Brain pericyte (primary cell): ENCODE results near the gene AUH.
A peak's percentile ranks its signal among the peaks of the same experiment; 100 is the strongest.

Source experiments
- DNase-seq: peaks from one replicate; pipeline ENCODE4 v3.0.0-alpha.2; 2012; ENCODE audit warnings: low read depth, low spot score

AUH gene

GRCh38 chr9:91164724-91165520 lies 196.8 kb downstream of the AUH start:
- peak; percentile 66 for DNase-seq
